ENCODE data around the gene MPZ. TPM values are rescaled to one million over a fixed set of nuclear protein-coding genes. Genes with fewer than 3 reads are reported as not detected.
A peak's percentile ranks its signal among the peaks of the same experiment; 100 is the strongest.
"Not testable (repeated sequence)": the region's sequence is repeated elsewhere in the genome, so short reads cannot be mapped to it uniquely, and the experiment has no call there.

The MPZ gene
- 4,832 TPM for total RNA-seq

GRCh38 chr1:161309868-161310267 is at the start of gene MPZ:
MPZ (minus strand) TSS chr1:161309968; CDS start chr1:161309905, 63 bp downstream.
- intact Hi-C loops (cut with DNase I): loop anchor here (10.0 kb wide), 1 partner anchor 55 kb away; the partner anchor contains the start of gene CFAP126
- DNase-seq (ENCODE audit: low spot score) (peak; percentile 65), ATAC-seq (no peak)

GRCh38 chr1:161359291-161359690 is 49.5 kb upstream of the MPZ start:
- peak; percentile 73 for ATAC-seq

GRCh38 chr1:161357073-161357472 is 47.3 kb upstream of the MPZ start:
- DNase-seq (ENCODE audit: low spot score) (no peak), ATAC-seq (no peak)
- intact Hi-C loops (cut with DNase I): no loop called here

More at GRCh38 chr1:161359291-161359690, 49.5 kb upstream of the MPZ start:
- DNase-seq (ENCODE audit: low spot score): no peak
- intact Hi-C loops (cut with DNase I): no loop called here

GRCh38 chr1:161351482-161351881 is 41.7 kb upstream of the MPZ start:
- no peak for DNase-seq (ENCODE audit: low spot score)
- intact Hi-C loops (cut with DNase I): no loop called here
- ATAC-seq: no peak

- intact Hi-C loops (cut with DNase I): no loop called here
- ATAC-seq (no peak), DNase-seq (ENCODE audit: low spot score) (no peak)
Observed at GRCh38 chr1:161350671-161351070, 40.9 kb upstream of the MPZ start.

GRCh38 chr1:161342821-161343220 is 33.1 kb upstream of the MPZ start:
- DNase-seq (ENCODE audit: low spot score) (no peak), ATAC-seq (no peak)
- intact Hi-C loops (cut with DNase I): no loop called here

GRCh38 chr1:161342177-161342576 is 32.4 kb upstream of the MPZ start:
- DNase-seq (ENCODE audit: low spot score) (no peak), ATAC-seq (no peak)
- intact Hi-C loops (cut with DNase I): no loop called here

- ATAC-seq (no peak), DNase-seq (ENCODE audit: low spot score) (no peak)
- intact Hi-C loops (cut with DNase I): no loop called here
Observed at GRCh38 chr1:161335796-161336195, 26.0 kb upstream of the MPZ start.

- DNase-seq (ENCODE audit: low spot score) (no peak), ATAC-seq (no peak)
- intact Hi-C loops (cut with DNase I): no loop called here
Observed at GRCh38 chr1:161333166-161333565, 23.4 kb upstream of the MPZ start.

- intact Hi-C loops (cut with DNase I): no loop called here
- ATAC-seq: no peak
- no peak for DNase-seq (ENCODE audit: low spot score)
Observed at GRCh38 chr1:161330346-161330745, 20.6 kb upstream of the MPZ start.

GRCh38 chr1:161324020-161324419 is 14.3 kb upstream of the MPZ start:
- intact Hi-C loops (cut with DNase I): no loop called here
- no peak for ATAC-seq
- no peak for DNase-seq (ENCODE audit: low spot score)

GRCh38 chr1:161315841-161316674 is 6.3 kb upstream of the MPZ start:
- intact Hi-C loops (cut with DNase I): loop anchor here (10.0 kb wide), 1 partner anchor 49 kb away; the partner anchor contains the start of gene CFAP126
- DNase-seq (ENCODE audit: low spot score); ATAC-seq: not testable (repeated sequence)

- ATAC-seq: peak; percentile 99
- intact Hi-C loops (cut with DNase I): loop anchor here (10.0 kb wide), 1 partner anchor 50 kb away; the partner anchor contains the start of gene CFAP126
- DNase-seq (ENCODE audit: low spot score): peak; percentile 95
Observed at GRCh38 chr1:161314201-161314981, 4.6 kb upstream of the MPZ start, which contains the start of gene SDHC. SDHC (plus strand) TSS chr1:161314381; CDS start chr1:161314406, 25 bp downstream.

GRCh38 chr1:161313554-161314200 is 3.9 kb upstream of the MPZ start:
- peak; percentile 55 for ATAC-seq
- intact Hi-C loops (cut with DNase I): loop anchor here (10.0 kb wide), 1 partner anchor 51 kb away; the partner anchor contains the start of gene CFAP126
- DNase-seq (ENCODE audit: low spot score): no peak

GRCh38 chr1:161311595-161312181 is 1.9 kb upstream of the MPZ start:
- DNase-seq (ENCODE audit: low spot score): no peak
- intact Hi-C loops (cut with DNase I): loop anchor here (10.0 kb wide), 1 partner anchor 53 kb away; the partner anchor contains the start of gene CFAP126
- no peak for ATAC-seq

GRCh38 chr1:161307892-161308638 is 1.7 kb downstream of the MPZ start:
- intact Hi-C loops (cut with DNase I): no loop called here
- peak; percentile 1 for ATAC-seq

GRCh38 chr1:161307230-161307768 is 2.5 kb downstream of the MPZ start:
- peak; percentile 66 for ATAC-seq

More at GRCh38 chr1:161307892-161308638, 1.7 kb downstream of the MPZ start:
- no peak for DNase-seq (ENCODE audit: low spot score)

More at GRCh38 chr1:161307230-161307768, 2.5 kb downstream of the MPZ start:
- peak; percentile 63 for DNase-seq (ENCODE audit: low spot score)
- intact Hi-C loops (cut with DNase I): no loop called here

Data from sciatic nerve (tissue), 2 donors.